HCEC 1CT (cell line): ENCODE data around the gene CDH12.
"Not testable (repeated sequence)": the region's sequence is repeated elsewhere in the genome, so short reads cannot be mapped to it uniquely, and the experiment has no call there.

Source experiments
- DNase-seq: peaks from one replicate; pipeline ENCODE4 v3.0.0-alpha.2; 2017

CDH12 gene

GRCh38 chr5:22554475-22554874 lies 298.7 kb downstream of the CDH12 start:
- DNase-seq: no peak

DNA sequence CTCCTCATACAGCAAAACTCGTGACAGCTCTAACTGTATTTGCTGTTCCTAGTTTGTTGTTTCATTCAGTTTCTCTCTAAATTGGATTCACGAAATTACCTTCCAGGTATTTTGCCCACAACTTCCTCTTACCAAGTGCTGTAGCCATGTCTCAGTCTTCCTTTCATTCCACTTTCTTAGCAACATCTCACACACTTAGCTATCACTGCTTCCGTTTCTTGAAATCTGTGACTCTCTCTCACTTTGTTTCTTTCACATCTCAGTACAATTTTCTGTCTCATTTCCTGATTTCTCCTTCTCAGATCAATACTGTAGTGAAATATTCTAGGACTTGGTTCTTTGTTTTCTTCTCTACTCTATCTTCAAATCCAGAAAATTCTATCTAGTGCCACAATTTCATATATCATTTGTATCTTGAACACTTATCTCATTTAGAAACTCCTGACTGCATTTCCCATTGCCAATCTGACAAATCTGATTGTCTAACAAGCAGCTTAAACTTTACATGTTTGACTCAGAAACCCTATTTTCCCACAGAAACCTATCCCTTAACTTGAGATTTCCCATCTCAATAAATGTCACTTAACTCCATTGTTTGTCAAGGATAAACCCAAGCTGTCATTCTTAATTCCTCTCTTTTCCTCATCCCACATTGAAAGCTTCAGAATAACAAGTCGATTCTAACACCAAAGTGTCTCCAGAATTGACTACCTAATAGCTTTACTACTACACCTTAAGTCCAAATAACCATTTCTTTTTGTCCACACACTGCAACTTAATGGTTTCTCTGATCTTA lies 303.1 kb downstream of the CDH12 start:
- no peak for DNase-seq

GRCh38 chr5:22542340-22542739 lies 310.8 kb downstream of the CDH12 start:
- no peak for DNase-seq

GRCh38 chr5:22541037-22541436 lies 312.1 kb downstream of the CDH12 start:
- no peak for DNase-seq

DNA sequence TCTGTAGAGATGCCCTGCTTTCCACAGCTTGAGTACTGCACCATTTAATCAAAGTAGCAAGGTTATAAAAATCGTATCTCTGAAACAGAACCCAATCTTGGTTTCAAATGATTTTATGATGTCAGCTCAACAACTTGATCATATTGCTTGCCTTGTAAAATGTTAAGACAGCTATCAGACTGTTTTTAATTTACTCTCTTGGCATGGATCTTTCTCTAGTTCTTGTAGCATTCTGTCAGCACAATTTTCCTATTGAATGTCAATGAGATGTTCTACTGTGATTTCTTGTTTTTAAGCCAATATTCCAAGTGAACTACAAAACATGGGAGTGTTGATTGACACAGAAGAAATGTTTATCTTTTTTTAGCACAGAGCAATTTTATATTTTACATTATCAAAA lies 313.4 kb downstream of the CDH12 start:
- DNase-seq: no peak

GRCh38 chr5:22531986-22532385 lies 321.2 kb downstream of the CDH12 start:
- DNase-seq: no peak

GRCh38 chr5:22521521-22521920 lies 331.6 kb downstream of the CDH12 start:
- no peak for DNase-seq

- DNase-seq: not testable (repeated sequence)
These were observed 336.6 kb downstream of the CDH12 start for GRCh38 chr5:22516497-22516896.

DNA sequence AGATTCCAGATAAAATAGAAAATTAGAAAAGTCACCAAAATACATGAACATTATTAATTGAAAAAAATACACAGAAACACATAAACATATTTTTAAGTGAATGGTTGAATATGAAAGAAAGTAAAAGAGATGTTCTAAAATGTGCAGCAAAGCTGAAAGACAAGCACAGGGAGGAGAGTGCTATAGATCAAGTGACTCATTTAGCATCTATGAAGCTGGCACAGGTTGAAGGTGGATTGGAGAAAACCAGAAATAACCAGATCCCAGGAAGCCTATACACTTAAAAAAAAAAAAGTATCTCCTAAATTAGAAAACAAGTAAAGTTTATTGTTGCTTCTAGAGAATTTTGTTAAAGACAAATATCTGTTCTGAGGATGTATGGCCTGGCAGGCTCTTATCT lies 338.9 kb downstream of the CDH12 start:
- DNase-seq: no peak

- no peak for DNase-seq
These were observed 347.3 kb downstream of the CDH12 start for GRCh38 chr5:22505891-22506290.

DNA sequence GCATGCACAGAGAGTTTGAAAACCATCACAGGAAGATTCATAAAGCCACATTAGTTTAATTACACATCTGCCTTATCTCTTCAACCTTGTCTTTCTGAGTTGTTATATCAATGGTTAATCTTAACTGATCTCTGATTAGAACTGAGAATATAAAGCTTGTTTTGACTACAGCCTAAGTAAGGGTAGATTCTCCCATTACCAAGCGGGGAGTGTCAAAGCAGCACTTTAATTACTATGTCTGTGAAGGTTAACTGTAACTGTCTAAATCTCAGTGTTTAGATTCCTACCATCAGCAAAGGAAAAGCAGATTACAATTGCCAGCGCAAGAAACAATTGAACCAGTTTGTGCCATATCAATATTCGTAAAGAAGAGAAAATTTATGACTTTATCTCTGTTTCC lies 348.7 kb downstream of the CDH12 start:
- DNase-seq: no peak

DNA sequence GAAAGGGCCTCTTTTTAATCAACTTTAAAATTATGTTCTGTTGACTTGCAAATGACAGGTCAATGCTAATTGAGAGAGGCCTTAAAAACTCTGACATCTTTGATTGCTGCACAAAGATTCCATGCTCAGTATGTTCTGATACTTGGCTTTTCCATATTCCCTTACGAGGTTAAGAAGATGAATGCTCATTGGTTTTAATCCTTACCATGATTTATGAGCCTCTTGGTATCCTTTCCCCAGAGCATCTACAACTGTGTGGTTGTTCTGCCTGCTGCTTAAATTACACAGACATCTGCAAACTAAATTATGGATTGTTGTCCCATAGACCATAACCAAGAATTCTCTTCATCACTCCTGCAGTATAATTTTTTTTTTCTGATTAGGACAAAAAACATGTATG lies 352.6 kb downstream of the CDH12 start:
- no peak for DNase-seq

- DNase-seq: no peak
These were observed 356.5 kb downstream of the CDH12 start for GRCh38 chr5:22496666-22497065.

DNA sequence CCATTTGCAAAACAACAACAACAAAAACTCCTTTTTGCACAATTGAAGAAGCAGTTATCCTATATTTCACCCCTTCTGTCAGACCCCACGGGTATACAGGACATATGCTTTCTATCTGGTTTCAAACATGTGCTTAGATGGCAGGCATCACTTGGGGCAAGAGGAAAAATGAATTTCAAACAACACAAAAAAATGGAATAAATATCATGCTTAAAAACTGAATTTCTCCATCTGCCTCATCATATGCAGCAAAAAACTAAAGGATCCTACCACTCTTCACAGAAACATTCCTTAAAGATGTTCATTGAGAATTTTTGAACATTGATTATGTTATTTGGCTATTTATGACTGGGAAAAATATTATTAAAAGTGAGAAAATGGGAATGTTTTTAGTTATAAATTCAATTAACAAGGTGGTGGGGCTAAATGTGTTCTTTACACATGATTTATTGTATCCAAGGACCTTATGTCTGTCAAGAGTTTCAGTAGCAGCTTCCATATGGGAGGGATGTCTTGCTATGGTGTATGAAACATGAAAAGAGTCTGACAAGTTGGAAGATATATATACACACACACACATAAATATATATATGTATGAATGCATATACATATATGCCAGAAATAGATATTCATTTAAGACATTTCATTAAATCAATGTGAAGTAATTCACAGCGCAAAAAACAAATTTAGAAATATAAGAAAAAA lies 358.0 kb downstream of the CDH12 start:
- DNase-seq: no peak

DNA sequence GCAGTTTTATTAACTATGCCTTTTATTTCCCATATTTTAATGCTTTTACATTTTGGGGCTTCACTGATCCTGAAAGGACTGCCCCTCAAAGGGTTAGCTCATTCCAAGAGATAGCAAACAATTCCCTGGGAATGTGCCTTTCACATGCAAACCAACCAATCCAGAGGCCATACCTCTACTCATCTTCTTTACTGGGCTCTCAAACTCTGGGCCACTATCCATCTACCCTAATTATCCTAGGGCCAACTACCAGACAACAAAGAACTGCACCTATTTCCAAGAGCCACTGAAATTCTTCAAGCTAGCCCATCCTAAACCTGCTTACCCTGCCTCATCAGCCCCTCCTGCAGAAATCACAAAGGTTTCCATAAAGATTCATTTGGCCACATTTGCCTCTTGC lies 364.7 kb downstream of the CDH12 start:
- no peak for DNase-seq

GRCh38 chr5:22480305-22480704 lies 372.8 kb downstream of the CDH12 start:
- no peak for DNase-seq

- no peak for DNase-seq
These were observed 379.3 kb downstream of the CDH12 start for GRCh38 chr5:22473886-22474285.

- no peak for DNase-seq
These were observed 382.0 kb downstream of the CDH12 start for GRCh38 chr5:22471154-22471553.

DNA sequence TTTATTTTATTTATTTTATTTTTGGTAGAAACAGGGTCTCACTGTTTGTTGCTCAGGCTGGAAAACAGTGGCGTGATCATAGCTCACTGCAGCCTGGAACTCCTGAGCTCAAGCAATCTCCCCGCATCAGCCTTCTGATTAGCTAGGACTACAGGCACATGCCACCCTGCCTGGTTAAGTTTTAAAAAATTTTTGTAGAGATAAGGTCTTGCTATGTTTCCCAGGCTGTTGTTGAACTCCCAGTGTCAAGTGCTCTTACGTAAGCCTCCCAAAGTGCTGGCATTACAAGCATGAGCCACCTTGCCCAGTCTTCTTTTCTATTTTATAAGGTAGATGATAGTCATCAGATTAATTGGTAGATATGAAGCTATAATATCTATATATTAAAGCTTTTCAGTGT lies 382.7 kb downstream of the CDH12 start:
- DNase-seq: no peak

DNA sequence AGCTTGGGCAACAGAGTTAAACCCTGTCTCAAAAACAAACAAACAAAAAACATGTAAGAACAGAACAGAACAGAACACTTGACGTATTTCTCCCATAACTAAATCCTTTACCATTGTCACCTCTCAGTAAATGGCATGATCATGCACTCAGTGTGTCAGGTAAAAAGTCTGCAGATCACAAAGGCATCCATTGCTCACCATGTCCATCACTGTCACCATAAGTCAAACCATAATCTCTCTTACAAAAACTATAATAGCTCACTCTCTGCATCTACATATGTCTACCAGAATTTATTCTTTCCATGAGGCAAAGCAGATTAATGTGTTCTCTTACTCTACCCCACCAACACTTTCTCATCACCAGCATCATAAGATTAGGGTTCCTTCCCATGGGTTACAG lies 387.5 kb downstream of the CDH12 start:
- DNase-seq: no peak

- DNase-seq: no peak
These were observed 388.0 kb downstream of the CDH12 start for GRCh38 chr5:22465177-22465576.

GRCh38 chr5:22460189-22460588 lies 393.0 kb downstream of the CDH12 start:
- DNase-seq: no peak

DNA sequence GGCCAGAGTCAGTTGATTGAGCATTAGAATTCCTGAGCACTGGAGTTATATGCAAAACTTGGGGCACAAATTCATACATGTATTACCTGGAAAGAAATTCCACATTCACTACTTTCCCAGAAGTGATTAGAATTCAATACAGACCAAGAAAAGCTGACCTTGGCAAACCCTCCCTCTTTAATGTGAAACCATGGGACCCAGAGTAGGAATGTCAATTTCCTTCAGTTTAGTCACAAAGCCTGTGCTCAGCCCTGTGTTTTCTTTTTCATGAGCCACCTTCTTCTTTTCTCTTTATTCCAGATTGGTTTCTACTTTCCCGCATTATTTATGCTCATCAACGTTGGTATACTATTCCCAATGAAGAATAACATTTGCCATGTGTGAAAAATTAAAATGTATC lies 420.2 kb downstream of the CDH12 start:
- DNase-seq: no peak

- no peak for DNase-seq
These were observed 421.3 kb downstream of the CDH12 start for GRCh38 chr5:22431840-22432239.

DNA sequence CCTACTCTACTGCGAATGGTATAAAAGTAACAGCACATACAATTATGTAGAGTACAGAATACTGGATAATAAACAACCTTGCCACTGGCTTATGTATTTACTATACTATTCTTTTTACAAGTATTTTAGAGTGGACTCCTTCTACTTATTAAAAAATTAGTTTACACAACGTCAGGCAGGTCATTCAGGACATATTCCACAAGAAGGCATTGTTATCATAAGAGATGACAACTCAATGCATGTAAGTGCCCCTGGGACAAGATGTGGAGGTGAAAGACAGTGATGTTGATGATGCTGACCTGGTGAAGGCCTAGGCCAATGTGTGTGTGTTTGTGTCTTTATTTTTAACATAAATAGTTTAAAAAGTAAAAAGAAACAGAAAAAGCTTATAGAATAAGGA lies 421.7 kb downstream of the CDH12 start:
- no peak for DNase-seq
